Endodermal cell (in vitro differentiated cells): ENCODE results near the gene DHRS7C. TPM values are rescaled to one million over a fixed set of nuclear protein-coding genes. Genes with fewer than 3 reads are reported as not detected.

Experiments used
- DNase-seq: peaks from one replicate; pipeline ENCODE4 v3.0.0-alpha.2; 2017
- H3K27ac ChIP-seq: 2 replicates; pipeline ENCODE4 v1.5.1; 2013; ENCODE audit warnings: mild to moderate bottlenecking, low read depth, low read length, moderate library complexity
- H3K27me3 ChIP-seq: 2 replicates; pipeline ENCODE4 v1.6.1; 2013; ENCODE audit warnings: mild to moderate bottlenecking, low read length, moderate library complexity; ENCODE audit not compliant: insufficient read depth, control insufficient read depth, poor library complexity, severe bottlenecking
- H3K36me3 ChIP-seq: 2 replicates; pipeline ENCODE4 v1.7.0; 2013; ENCODE audit warnings: mild to moderate bottlenecking, low read length, moderate library complexity; ENCODE audit not compliant: control insufficient read depth, insufficient read depth
- H3K4me1 ChIP-seq: one replicate; pipeline ENCODE4 v1.7.0; 2013; ENCODE audit warnings: low read length; ENCODE audit not compliant: control insufficient read depth, insufficient read depth
- H3K4me3 ChIP-seq: 2 replicates; pipeline ENCODE4 v1.5.1; 2013; ENCODE audit warnings: mild to moderate bottlenecking, low read length, moderate library complexity
- H3K9ac ChIP-seq: 2 replicates; pipeline ENCODE4 v1.6.1; 2013; ENCODE audit warnings: mild to moderate bottlenecking, low read length, moderate library complexity; ENCODE audit not compliant: poor library complexity, severe bottlenecking; ENCODE audit errors: extremely low read depth
- H3K9me3 ChIP-seq: 2 replicates; pipeline ENCODE4 v1.6.1; 2013; ENCODE audit warnings: mild to moderate bottlenecking, low read length, moderate library complexity; ENCODE audit not compliant: control insufficient read depth
- H3K27ac Mint-ChIP-seq: 2 replicates; pipeline ENCODE4 v1.8.0; 2020; ENCODE audit warnings: mixed read lengths
- H3K27me3 Mint-ChIP-seq: 2 replicates; pipeline ENCODE4 v1.8.0; 2021; ENCODE audit warnings: mild to moderate bottlenecking, mixed read lengths; ENCODE audit not compliant: insufficient read depth
- H3K36me3 Mint-ChIP-seq: 2 replicates; pipeline ENCODE4 v1.8.0; 2020; ENCODE audit warnings: low read depth, mixed read lengths
- H3K4me1 Mint-ChIP-seq: 2 replicates; pipeline ENCODE4 v1.8.0; 2020; ENCODE audit warnings: mixed read lengths
- H3K4me3 Mint-ChIP-seq: 2 replicates; pipeline ENCODE4 v1.8.0; 2020; ENCODE audit warnings: mild to moderate bottlenecking, moderate library complexity, mixed read lengths
- H3K9me3 Mint-ChIP-seq: 2 replicates; pipeline ENCODE4 v1.8.0; 2020; ENCODE audit warnings: mild to moderate bottlenecking, mixed read lengths
- WGBS, 2 experiments: methylation state at CpG; one replicate each; pipeline versions ENCODE4 v1.1.5 to v1.1.7; 2013; ENCODE audit warnings: missing lambda C conversion rate in 2 of 2, mixed read lengths in 1 of 2; ENCODE audit not compliant: insufficient coverage in 1 of 2, insufficient read length in 1 of 2; 5-methylcytosine and 5-hydroxymethylcytosine counted together
- total RNA-seq, 2 donors: library from RNA; stranded (reverse); fragmentation: NEBNext Ultra II Directional in 1 of 2; extraction: Animal tissue kit (Norgen Biotek cat#: 25700) in 1 of 2; gene quantifications; 2 replicates in 1 of 2; 3 replicates in 1 of 2; pipeline ENCODE4 v1.2.1, GENCODE V29; 2021
- TF ChIP-seq, protein P1 (sequence below): fragments of 200-600 bp; sonication (generic); conservative IDR thresholded peaks from 2 replicates; pipeline ENCODE4 v1.5.0; 2021; ENCODE audit warnings: antibody characterized with exemption, mild to moderate bottlenecking

Gene DHRS7C
- total RNA-seq, 2 donors from 2014 or later: not detected

DNA sequence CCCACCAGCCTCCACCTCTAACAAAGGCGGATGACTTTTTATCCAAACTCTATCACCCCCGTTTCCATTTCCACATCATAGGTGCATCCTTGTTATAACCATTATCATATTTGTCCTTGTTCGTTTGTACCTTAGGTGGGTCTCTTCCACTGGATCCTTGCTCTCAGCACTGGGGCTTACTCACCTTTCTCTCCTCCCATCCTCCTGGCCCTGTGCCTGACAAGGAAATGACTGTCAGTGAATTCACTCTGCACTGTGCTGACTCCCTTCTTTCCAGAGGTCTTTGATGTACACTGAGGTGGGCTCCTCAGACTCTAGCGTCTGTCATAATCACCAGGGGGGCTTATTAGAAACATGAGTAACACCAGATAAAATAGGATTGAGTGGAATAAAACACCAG lies 27.4 kb upstream of the DHRS7C start:
- peaks cover 12% of the 10 kb centered on the region for H3K27me3 ChIP-seq
- WGBS, 2 experiments: 59 to 70% methylated on average over 4 of the region's 4 CpGs
- Mint-ChIP-seq H3K4me1 (no peaks in the 10 kb centered on the region), H3K4me3 (no peak overlapping the region), H3K9me3 (no peaks in the 10 kb centered on the region), H3K27me3 (peaks cover 20% of the 10 kb centered on the region), H3K36me3 (no peaks in the 10 kb centered on the region), H3K27ac (no peak overlapping the region)
- no peaks in the 10 kb centered on the region for H3K36me3 ChIP-seq
- no peak for DNase-seq
- H3K9ac ChIP-seq: no peak overlapping the region
- no peaks in the 10 kb centered on the region for H3K4me1 ChIP-seq
- H3K4me3 ChIP-seq: no peak overlapping the region
- H3K9me3 ChIP-seq: no peaks in the 10 kb centered on the region
- TF ChIP-seq, protein P1, sequence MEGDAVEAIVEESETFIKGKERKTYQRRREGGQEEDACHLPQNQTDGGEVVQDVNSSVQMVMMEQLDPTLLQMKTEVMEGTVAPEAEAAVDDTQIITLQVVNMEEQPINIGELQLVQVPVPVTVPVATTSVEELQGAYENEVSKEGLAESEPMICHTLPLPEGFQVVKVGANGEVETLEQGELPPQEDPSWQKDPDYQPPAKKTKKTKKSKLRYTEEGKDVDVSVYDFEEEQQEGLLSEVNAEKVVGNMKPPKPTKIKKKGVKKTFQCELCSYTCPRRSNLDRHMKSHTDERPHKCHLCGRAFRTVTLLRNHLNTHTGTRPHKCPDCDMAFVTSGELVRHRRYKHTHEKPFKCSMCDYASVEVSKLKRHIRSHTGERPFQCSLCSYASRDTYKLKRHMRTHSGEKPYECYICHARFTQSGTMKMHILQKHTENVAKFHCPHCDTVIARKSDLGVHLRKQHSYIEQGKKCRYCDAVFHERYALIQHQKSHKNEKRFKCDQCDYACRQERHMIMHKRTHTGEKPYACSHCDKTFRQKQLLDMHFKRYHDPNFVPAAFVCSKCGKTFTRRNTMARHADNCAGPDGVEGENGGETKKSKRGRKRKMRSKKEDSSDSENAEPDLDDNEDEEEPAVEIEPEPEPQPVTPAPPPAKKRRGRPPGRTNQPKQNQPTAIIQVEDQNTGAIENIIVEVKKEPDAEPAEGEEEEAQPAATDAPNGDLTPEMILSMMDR: no peak
- no peak overlapping the region for H3K27ac ChIP-seq

DNA sequence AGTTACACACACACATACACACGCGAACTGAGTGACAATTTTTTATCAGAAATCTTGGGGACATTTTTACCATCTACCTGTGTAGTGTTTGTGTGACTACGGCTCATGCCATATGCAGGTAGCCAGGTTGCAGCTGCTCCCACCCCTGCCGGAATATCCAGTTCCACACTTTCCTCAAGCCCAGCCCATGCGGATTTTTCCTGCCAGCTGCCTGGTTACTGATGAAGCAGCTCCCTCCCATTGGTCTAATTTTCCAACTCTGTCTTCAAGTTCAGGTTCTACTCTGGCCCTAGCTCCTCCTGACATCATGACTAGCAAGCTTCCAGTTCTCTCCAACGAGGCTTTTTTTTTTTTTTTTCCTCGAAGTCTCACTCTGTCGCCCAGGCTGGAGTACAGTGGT lies 25.7 kb upstream of the DHRS7C start:
- peak; percentile 90 for DNase-seq
- TF ChIP-seq, protein P1: no peak
- Mint-ChIP-seq H3K9me3 (no peaks in the 10 kb centered on the region), H3K27ac (peak overlapping the region; percentile 12), H3K36me3 (no peaks in the 10 kb centered on the region), H3K4me1 (peaks cover 3% of the 10 kb centered on the region), H3K27me3 (peaks cover 28% of the 10 kb centered on the region), H3K4me3 (no peak overlapping the region)
- no peaks in the 10 kb centered on the region for H3K9me3 ChIP-seq
- peaks cover 12% of the 10 kb centered on the region for H3K27me3 ChIP-seq
- no peak overlapping the region for H3K27ac ChIP-seq
- H3K4me1 ChIP-seq: no peaks in the 10 kb centered on the region
- no peak overlapping the region for H3K4me3 ChIP-seq
- WGBS, 2 experiments: 68 to 76% methylated on average over 6 to 8 of the region's 8 CpGs
- no peak overlapping the region for H3K9ac ChIP-seq
- no peaks in the 10 kb centered on the region for H3K36me3 ChIP-seq

DNA sequence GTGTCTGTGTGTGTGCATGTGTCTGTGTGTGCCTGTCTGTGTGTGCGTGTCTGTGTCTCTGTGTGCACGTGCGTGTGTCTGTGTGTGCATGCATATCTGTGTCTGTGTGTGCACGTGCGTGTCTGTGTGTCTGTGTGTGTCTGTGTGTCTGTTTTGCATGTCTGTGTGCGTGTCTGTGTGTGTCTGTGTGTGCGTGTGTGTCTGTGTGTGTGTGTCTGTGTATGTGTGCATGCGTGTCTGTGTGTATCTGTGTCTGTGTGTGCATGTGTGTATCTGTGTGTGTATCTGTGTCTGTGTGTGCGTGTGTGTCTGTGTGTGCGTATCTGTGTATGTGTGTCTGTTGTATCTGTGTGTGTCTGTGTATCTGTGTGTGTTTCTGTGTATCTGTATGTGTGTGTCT lies 25.1 kb upstream of the DHRS7C start:
- no peak overlapping the region for H3K27ac Mint-ChIP-seq
- 55 to 75% methylated on average over 2 to 10 of the region's 10 CpGs for WGBS, 2 experiments
- Histone ChIP-seq H3K9me3 (no peaks in the 10 kb centered on the region), H3K4me1 (no peaks in the 10 kb centered on the region), H3K36me3 (no peaks in the 10 kb centered on the region), H3K27ac (no peak overlapping the region), H3K27me3 (peaks cover 12% of the 10 kb centered on the region), H3K9ac (no peak overlapping the region), H3K4me3 (no peak overlapping the region)
- no peaks in the 10 kb centered on the region for H3K36me3 Mint-ChIP-seq
- no peak overlapping the region for H3K4me3 Mint-ChIP-seq
- H3K9me3 Mint-ChIP-seq: no peaks in the 10 kb centered on the region
- peaks cover 28% of the 10 kb centered on the region for H3K27me3 Mint-ChIP-seq
- H3K4me1 Mint-ChIP-seq: peaks cover 6% of the 10 kb centered on the region
- TF ChIP-seq, protein P1: no peak
- no peak for DNase-seq
